HCT116 (cell line): Measurements from ENCODE around the gene COL5A2. TPM values are rescaled to one million over a fixed set of nuclear protein-coding genes. Genes with fewer than 3 reads are reported as not detected.

Experiments
- ATAC-seq: fragments of 200-7000 bp; cut with Tn5 transposase; 2 replicates; pipeline ENCODE4 v1.9.1; 2020; ENCODE audit warnings: mild to moderate bottlenecking, moderate library complexity
- BruUV-seq: library from RNA; stranded (reverse); fragments of 400-500 nt; replicated peaks from 2 replicates; lab custom pipeline; 2021; lab: Mats Ljungman, UMichigan
- CTCF ChIA-PET: fragments of 300-600 bp; sonication (Branson Sonifier 250); formaldehyde crosslinking; loops from one replicate; lab custom pipeline; 2021; ENCODE audit warnings: antibody characterized with exemption; lab: Charles Lee
- POLR2A ChIA-PET: fragments of 300-600, 350-600 bp; sonication (Branson Sonifier 250); formaldehyde crosslinking; loops from one replicate; lab custom pipeline; 2021; ENCODE audit warnings: antibody characterized with exemption; lab: Charles Lee
- RAD21 ChIA-PET, 2 experiments: fragments of 300-600 bp; sonication (Branson Sonifier 250); formaldehyde crosslinking; loops; one replicate each; lab custom pipeline; 2023; ENCODE audit warnings: low total read pairs in 2 of 2; ENCODE audit not compliant: uncharacterized antibody in 2 of 2, unreplicated experiment in 2 of 2, low non-redundant PET in 1 of 2; lab: Charles Lee
- DNase-seq: peaks from one replicate; pipeline ENCODE4 v3.0.0-alpha.2; 2010; ENCODE audit warnings: low read depth, low spot score
- H2AFZ ChIP-seq: fragments of 200-600 bp; shearing (Covaris generic), sonication (generic); 2 replicates; pipeline ENCODE4 v1.6.1; 2017; ENCODE audit warnings: low read depth, mixed run types, mixed read lengths, antibody characterized with exemption, low read length; ENCODE audit not compliant: poor library complexity, severe bottlenecking
- H3K27ac ChIP-seq: 2 replicates; pipeline ENCODE4 v1.5.1; 2012; ENCODE audit warnings: low read depth, low read length
- H3K27me3 ChIP-seq: fragments of 200-600 bp; sonication (generic); 2 replicates; pipeline ENCODE4 v1.6.1; 2016; ENCODE audit warnings: mixed run types, low read length, mixed read lengths; ENCODE audit not compliant: insufficient read depth
- H3K36me3 ChIP-seq, 2 experiments: fragments of 200-500 bp in 1 of 2; fragments of 200-600 bp in 1 of 2; sonication (Bioruptor generic) in 1 of 2; sonication (generic) in 1 of 2; 2 replicates each; pipeline versions ENCODE4 v1.5.1 to v1.6.1; 2014 to 2016; ENCODE audit warnings: low read length in 2 of 2, inconsistent platforms in 1 of 2, mixed read lengths in 1 of 2, mixed run types in 1 of 2; ENCODE audit not compliant: insufficient read depth in 2 of 2, control insufficient read depth in 1 of 2
- H3K4me1 ChIP-seq, 2 experiments: fragments of 200-600 bp in 1 of 2; sonication (generic) in 1 of 2; 2 replicates each; pipeline versions ENCODE4 v1.5.1 to v1.6.1; 2012 to 2017; ENCODE audit warnings: low read length in 2 of 2, inconsistent platforms in 1 of 2, mild to moderate bottlenecking in 1 of 2, mixed read lengths in 1 of 2, mixed run types in 1 of 2, moderate library complexity in 1 of 2; ENCODE audit not compliant: insufficient read depth in 2 of 2, control insufficient read depth in 1 of 2
- H3K4me2 ChIP-seq: fragments of 200-600 bp; sonication (generic); 2 replicates; pipeline ENCODE4 v1.6.1; 2017; ENCODE audit warnings: mixed run types, low read length, mixed read lengths
- H3K4me3 ChIP-seq, 2 experiments: fragments of 200-600 bp in 1 of 2; sonication (generic) in 1 of 2; replicated peaks in 1 of 2; 2 replicates each; pipeline ENCODE4 v1.5.1; 2011 to 2016; ENCODE audit warnings: low read length in 2 of 2, control low read depth in 1 of 2, low read depth in 1 of 2, mild to moderate bottlenecking in 1 of 2, mixed read lengths in 1 of 2, mixed run types in 1 of 2
- H3K79me2 ChIP-seq: fragments of 200-600 bp; sonication (generic); 2 replicates; pipeline ENCODE4 v1.6.1; 2017; ENCODE audit warnings: mild to moderate bottlenecking, mixed run types, low read length, moderate library complexity, mixed read lengths; ENCODE audit not compliant: insufficient read depth
- H3K9ac ChIP-seq: fragments of 200-600 bp; sonication (generic); 2 replicates; pipeline ENCODE4 v1.6.1; 2016; ENCODE audit warnings: low read length, mixed read lengths
- H3K9me2 ChIP-seq: fragments of 200-600 bp; sonication (generic), shearing (Covaris generic); 2 replicates; pipeline ENCODE4 v1.6.1; 2017; ENCODE audit warnings: mixed run types, mild to moderate bottlenecking, moderate library complexity; ENCODE audit not compliant: insufficient read depth
- H3K9me3 ChIP-seq, 2 experiments: fragments of 200-500 bp in 1 of 2; fragments of 200-600 bp in 1 of 2; sonication (Bioruptor generic) in 1 of 2; sonication (generic) in 1 of 2; 2 replicates each; pipeline ENCODE4 v1.6.1; 2014 to 2017; ENCODE audit warnings: low read length in 2 of 2, mixed read lengths in 2 of 2, inconsistent platforms in 1 of 2, low read depth in 1 of 2, mild to moderate bottlenecking in 1 of 2, mixed run types in 1 of 2, moderate library complexity in 1 of 2; ENCODE audit not compliant: control insufficient read depth in 1 of 2, insufficient read depth in 1 of 2
- H4K20me1 ChIP-seq: fragments of 200-600 bp; sonication (generic), shearing (Covaris generic); 2 replicates; pipeline ENCODE4 v1.6.1; 2017; ENCODE audit warnings: mixed run types, mild to moderate bottlenecking, moderate library complexity; ENCODE audit not compliant: insufficient read depth
- ELF1 ChIP-seq: IDR thresholded peaks from 2 replicates; pipeline ENCODE4 v1.6.1; 2012; ENCODE audit warnings: low read depth, borderline replicate concordance
- EZH2 ChIP-seq: fragments of 200-600 bp; sonication (generic); IDR thresholded peaks from 2 replicates; pipeline ENCODE4 v1.6.1; 2017; ENCODE audit warnings: antibody characterized with exemption, mixed run types
- POLR2A ChIP-seq: IDR thresholded peaks from 2 replicates; pipeline ENCODE4 v1.7.0; 2011; ENCODE audit warnings: borderline replicate concordance; ENCODE audit not compliant: insufficient read depth, insufficient read length; ENCODE audit errors: extremely low read depth
- POLR2AphosphoS5 ChIP-seq: IDR thresholded peaks from 2 replicates; pipeline ENCODE4 v1.6.1; 2011; ENCODE audit warnings: mild to moderate bottlenecking, low read depth, low read length, moderate library complexity
- SIN3A ChIP-seq: IDR thresholded peaks from 2 replicates; pipeline ENCODE4 v1.6.1; 2012; ENCODE audit warnings: low read depth
- SP1 ChIP-seq: IDR thresholded peaks from 2 replicates; pipeline ENCODE4 v1.6.1; 2012; ENCODE audit warnings: low read depth
- SRF ChIP-seq: IDR thresholded peaks from 2 replicates; pipeline ENCODE4 v1.6.1; 2012; ENCODE audit warnings: low read depth
- TCF7L2 ChIP-seq: IDR thresholded peaks from 2 replicates; pipeline ENCODE4 v1.7.0; 2011; ENCODE audit warnings: borderline replicate concordance, inconsistent platforms; ENCODE audit not compliant: insufficient read depth, insufficient read length; ENCODE audit errors: extremely low read depth
- ZBTB33 ChIP-seq: IDR thresholded peaks from 2 replicates; pipeline ENCODE4 v1.6.1; 2011; ENCODE audit warnings: mild to moderate bottlenecking, low read length, moderate library complexity; ENCODE audit not compliant: insufficient replicate concordance; ENCODE audit errors: extremely low read depth
- ZFX ChIP-seq: fragments of 450-650 bp; IDR thresholded peaks from 2 replicates; pipeline ENCODE4 v1.6.1; 2017
- ZNF274 ChIP-seq: fragments of 200-500 bp; sonication (Bioruptor generic); IDR thresholded peaks from 2 replicates; pipeline ENCODE4 v1.6.1; 2014; ENCODE audit warnings: mild to moderate bottlenecking, low read depth, low read length, inconsistent platforms
- intact Hi-C: fragments of 100-400 bp; cut with micrococcal nuclease; formaldehyde crosslinking; loops from 2 replicates; pipeline ENCODE4 v1.10.0; 2022
- total RNA-seq: library from RNA; stranded (reverse); gene quantifications from one replicate; pipeline ENCODE4 v1.2.1, GENCODE V29; 2021; ENCODE audit not compliant: unreplicated experiment
- TF ChIP-seq, protein P1 (sequence below): IDR thresholded peaks from 2 replicates; pipeline ENCODE4 v1.6.1; 2012; ENCODE audit warnings: low read depth
- TF ChIP-seq, protein P2 (sequence below): IDR thresholded peaks from 2 replicates; pipeline ENCODE4 v1.6.1; 2012

The COL5A2 gene
- total RNA-seq, 1 experiment from 2014 or later: 2.3 TPM

DNA sequence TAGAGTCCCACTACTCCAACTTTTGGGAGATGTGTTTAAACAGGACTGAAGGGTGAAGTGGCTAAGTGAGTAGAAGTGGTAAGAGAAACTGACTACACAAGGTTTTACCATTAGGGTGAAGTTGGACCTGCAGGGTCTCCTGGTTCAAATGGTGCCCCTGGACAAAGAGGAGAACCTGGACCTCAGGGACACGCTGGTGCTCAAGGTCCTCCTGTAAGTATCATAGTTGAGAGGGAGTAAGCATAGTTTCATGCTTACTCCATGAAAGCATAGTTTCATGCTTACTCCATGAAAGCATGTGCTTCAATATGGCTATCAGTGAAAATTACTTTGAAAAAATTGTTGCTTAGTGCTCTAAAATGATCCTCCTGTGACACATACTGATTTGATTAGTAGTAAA is 186.3 kb downstream of the COL5A2 start:
- H3K4me1 ChIP-seq: no peaks in the 10 kb centered on the region
- no TSS peak for BruUV-seq
- H3K79me2 ChIP-seq: no peaks in the 10 kb centered on the region
- TF ChIP-seq POLR2A (no peak), SRF (no peak), ZNF274 (no peak), SIN3A (no peak), ZBTB33 (no peak), POLR2AphosphoS5 (no peak), ELF1 (no peak), ZFX (no peak), TCF7L2 (no peak), SP1 (no peak), EZH2 (no peak)
- TF ChIP-seq, protein P1, sequence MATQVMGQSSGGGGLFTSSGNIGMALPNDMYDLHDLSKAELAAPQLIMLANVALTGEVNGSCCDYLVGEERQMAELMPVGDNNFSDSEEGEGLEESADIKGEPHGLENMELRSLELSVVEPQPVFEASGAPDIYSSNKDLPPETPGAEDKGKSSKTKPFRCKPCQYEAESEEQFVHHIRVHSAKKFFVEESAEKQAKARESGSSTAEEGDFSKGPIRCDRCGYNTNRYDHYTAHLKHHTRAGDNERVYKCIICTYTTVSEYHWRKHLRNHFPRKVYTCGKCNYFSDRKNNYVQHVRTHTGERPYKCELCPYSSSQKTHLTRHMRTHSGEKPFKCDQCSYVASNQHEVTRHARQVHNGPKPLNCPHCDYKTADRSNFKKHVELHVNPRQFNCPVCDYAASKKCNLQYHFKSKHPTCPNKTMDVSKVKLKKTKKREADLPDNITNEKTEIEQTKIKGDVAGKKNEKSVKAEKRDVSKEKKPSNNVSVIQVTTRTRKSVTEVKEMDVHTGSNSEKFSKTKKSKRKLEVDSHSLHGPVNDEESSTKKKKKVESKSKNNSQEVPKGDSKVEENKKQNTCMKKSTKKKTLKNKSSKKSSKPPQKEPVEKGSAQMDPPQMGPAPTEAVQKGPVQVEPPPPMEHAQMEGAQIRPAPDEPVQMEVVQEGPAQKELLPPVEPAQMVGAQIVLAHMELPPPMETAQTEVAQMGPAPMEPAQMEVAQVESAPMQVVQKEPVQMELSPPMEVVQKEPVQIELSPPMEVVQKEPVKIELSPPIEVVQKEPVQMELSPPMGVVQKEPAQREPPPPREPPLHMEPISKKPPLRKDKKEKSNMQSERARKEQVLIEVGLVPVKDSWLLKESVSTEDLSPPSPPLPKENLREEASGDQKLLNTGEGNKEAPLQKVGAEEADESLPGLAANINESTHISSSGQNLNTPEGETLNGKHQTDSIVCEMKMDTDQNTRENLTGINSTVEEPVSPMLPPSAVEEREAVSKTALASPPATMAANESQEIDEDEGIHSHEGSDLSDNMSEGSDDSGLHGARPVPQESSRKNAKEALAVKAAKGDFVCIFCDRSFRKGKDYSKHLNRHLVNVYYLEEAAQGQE: no peak
- TF ChIP-seq, protein P2, sequence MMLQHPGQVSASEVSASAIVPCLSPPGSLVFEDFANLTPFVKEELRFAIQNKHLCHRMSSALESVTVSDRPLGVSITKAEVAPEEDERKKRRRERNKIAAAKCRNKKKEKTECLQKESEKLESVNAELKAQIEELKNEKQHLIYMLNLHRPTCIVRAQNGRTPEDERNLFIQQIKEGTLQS: no peak
- DNase-seq (no peak), ATAC-seq (no peak)
- CTCF ChIA-PET: no interaction called here
- H3K4me2 ChIP-seq: no peak overlapping the region
- no peaks in the 10 kb centered on the region for H4K20me1 ChIP-seq
- RAD21 ChIA-PET: no interaction called here
- no peaks in the 10 kb centered on the region for H3K9me2 ChIP-seq
- intact Hi-C loops: no loop called here
- H3K4me3 ChIP-seq: no peak overlapping the region
- POLR2A ChIA-PET: no interaction called here
- H3K36me3 ChIP-seq: no peaks in the 10 kb centered on the region
- H3K9ac ChIP-seq: no peak overlapping the region
- H3K27me3 ChIP-seq: no peaks in the 10 kb centered on the region
- no peak overlapping the region for H2AFZ ChIP-seq
- H3K9me3 ChIP-seq: no peaks in the 10 kb centered on the region; a peak in 1 of 4 replicates
- no peak overlapping the region for H3K27ac ChIP-seq
